SK-N-SH treated with all-trans-retinoic acid at 6 μM for 48 hours (cell line): ENCODE results near the gene SCRT2.

Experiments used
- BACH2 ChIP-seq: fragments of 250-450 bp; sonication (Bioruptor Pico); IDR thresholded peaks from 2 replicates; pipeline ENCODE4 v1.9.0; 2021; ENCODE audit warnings: mild to moderate bottlenecking, borderline replicate concordance
- TCF4 ChIP-seq: fragments of 250-450 bp; sonication (Bioruptor Pico); IDR thresholded peaks from 2 replicates; pipeline ENCODE4 v1.8.0; 2021; ENCODE audit warnings: mild to moderate bottlenecking, moderate library complexity, borderline replicate concordance

- no peak for TF ChIP-seq BACH2 (CRISPR knock-in tag)
- no peak for TF ChIP-seq TCF4 (CRISPR knock-in tag)
These were observed 30.1 kb downstream of the SCRT2 start for GRCh38 chr20:645318-646106.
